ENCODE data around the gene GNG13.
"Not testable (repeated sequence)": the region's sequence is repeated elsewhere in the genome, so short reads cannot be mapped to it uniquely, and the experiment has no call there.

Gene GNG13

GRCh38 chr16:778447-778846 lies 22.1 kb downstream of the GNG13 start:
- DNase-seq (ENCODE audit: low read depth), result no peak

- no peak for DNase-seq (ENCODE audit: low read depth)
Measured at GRCh38 chr16:777826-778225, 22.7 kb downstream of the GNG13 start.

GRCh38 chr16:776824-777223 lies 23.7 kb downstream of the GNG13 start:
- no peak for DNase-seq (ENCODE audit: low read depth)

GRCh38 chr16:776298-776697 lies 24.2 kb downstream of the GNG13 start:
- DNase-seq (ENCODE audit: low read depth), result not testable (repeated sequence)

- no peak for DNase-seq (ENCODE audit: low read depth)
Measured at GRCh38 chr16:775236-775796, 25.2 kb downstream of the GNG13 start.

GRCh38 chr16:774086-775001 lies 26.2 kb downstream of the GNG13 start:
- no peak for DNase-seq (ENCODE audit: low read depth)

- DNase-seq (ENCODE audit: low read depth), result no peak
Measured at GRCh38 chr16:772959-773358, 27.6 kb downstream of the GNG13 start.

- no peak for DNase-seq (ENCODE audit: low read depth)
Measured at GRCh38 chr16:770411-770810, 30.1 kb downstream of the GNG13 start.

GRCh38 chr16:769934-770333 lies 30.6 kb downstream of the GNG13 start:
- no peak for DNase-seq (ENCODE audit: low read depth)

GRCh38 chr16:769184-769784 lies 31.2 kb downstream of the GNG13 start:
- DNase-seq (ENCODE audit: low read depth), result no peak

GRCh38 chr16:768428-768827 lies 32.1 kb downstream of the GNG13 start:
- no peak for DNase-seq (ENCODE audit: low read depth)

- no peak for DNase-seq (ENCODE audit: low read depth)
Measured at GRCh38 chr16:767743-768235, 32.7 kb downstream of the GNG13 start.

- DNase-seq (ENCODE audit: low read depth), result no peak
Measured at GRCh38 chr16:766820-767640, 33.5 kb downstream of the GNG13 start.

- no peak for DNase-seq (ENCODE audit: low read depth)
Measured at GRCh38 chr16:766008-766819, 34.3 kb downstream of the GNG13 start.

- DNase-seq (ENCODE audit: low read depth), result no peak
Measured at GRCh38 chr16:765488-765865, 35.1 kb downstream of the GNG13 start.

- no peak for DNase-seq (ENCODE audit: low read depth)
Measured at GRCh38 chr16:764848-765487, 35.6 kb downstream of the GNG13 start.

GRCh38 chr16:764184-764750 lies 36.3 kb downstream of the GNG13 start:
- no peak for DNase-seq (ENCODE audit: low read depth)

GRCh38 chr16:763369-764183 lies 37.0 kb downstream of the GNG13 start:
- no peak for DNase-seq (ENCODE audit: low read depth)

GRCh38 chr16:762595-763268 lies 37.8 kb downstream of the GNG13 start:
- DNase-seq (ENCODE audit: low read depth), result no peak
